ENCODE data around the gene NEURL1B.
"Not testable (repeated sequence)": the region's sequence is repeated elsewhere in the genome, so short reads cannot be mapped to it uniquely, and the experiment has no call there.

The NEURL1B gene

GRCh38 chr5:172647352-172648012 lies 6.4 kb downstream of the NEURL1B start:
- in situ Hi-C loops (cut with MboI; ENCODE audit: low sequenced_read_pairs) = no loop called here

GRCh38 chr5:172648013-172648381 lies 6.9 kb downstream of the NEURL1B start:
- in situ Hi-C loops (cut with MboI; ENCODE audit: low sequenced_read_pairs) = no loop called here

GRCh38 chr5:172648755-172649154 lies 7.7 kb downstream of the NEURL1B start:
- in situ Hi-C loops (cut with MboI; ENCODE audit: low sequenced_read_pairs) = no loop called here

GRCh38 chr5:172656496-172656895 lies 15.4 kb downstream of the NEURL1B start:
- in situ Hi-C loops (cut with MboI; ENCODE audit: low sequenced_read_pairs) = not testable (repeated sequence)

GRCh38 chr5:172657524-172658233 lies 16.6 kb downstream of the NEURL1B start:
- in situ Hi-C loops (cut with MboI; ENCODE audit: low sequenced_read_pairs) = not testable (repeated sequence)

GRCh38 chr5:172658391-172658790 lies 17.3 kb downstream of the NEURL1B start:
- in situ Hi-C loops (cut with MboI; ENCODE audit: low sequenced_read_pairs) = no loop called here

- in situ Hi-C loops (cut with MboI; ENCODE audit: low sequenced_read_pairs) = no loop called here
Observed at GRCh38 chr5:172658961-172659501, 18.0 kb downstream of the NEURL1B start.

GRCh38 chr5:172659570-172659908 lies 18.5 kb downstream of the NEURL1B start:
- in situ Hi-C loops (cut with MboI; ENCODE audit: low sequenced_read_pairs) = no loop called here

- in situ Hi-C loops (cut with MboI; ENCODE audit: low sequenced_read_pairs) = no loop called here
Observed at GRCh38 chr5:172659909-172660628, 19.0 kb downstream of the NEURL1B start.

- in situ Hi-C loops (cut with MboI; ENCODE audit: low sequenced_read_pairs) = no loop called here
Observed at GRCh38 chr5:172660974-172661373, 19.9 kb downstream of the NEURL1B start.

- in situ Hi-C loops (cut with MboI; ENCODE audit: low sequenced_read_pairs) = no loop called here
Observed at GRCh38 chr5:172661526-172661925, 20.5 kb downstream of the NEURL1B start.

GRCh38 chr5:172662596-172662995 lies 21.5 kb downstream of the NEURL1B start:
- in situ Hi-C loops (cut with MboI; ENCODE audit: low sequenced_read_pairs) = no loop called here

- in situ Hi-C loops (cut with MboI; ENCODE audit: low sequenced_read_pairs) = no loop called here
Observed at GRCh38 chr5:172664018-172664417, 23.0 kb downstream of the NEURL1B start.

GRCh38 chr5:172664681-172665541 lies 23.8 kb downstream of the NEURL1B start:
- in situ Hi-C loops (cut with MboI; ENCODE audit: low sequenced_read_pairs) = no loop called here

- in situ Hi-C loops (cut with MboI; ENCODE audit: low sequenced_read_pairs) = no loop called here
Observed at GRCh38 chr5:172666251-172666650, 25.2 kb downstream of the NEURL1B start.

- in situ Hi-C loops (cut with MboI; ENCODE audit: low sequenced_read_pairs) = no loop called here
Observed at GRCh38 chr5:172667786-172668593, 26.9 kb downstream of the NEURL1B start.

GRCh38 chr5:172668594-172669071 lies 27.6 kb downstream of the NEURL1B start:
- in situ Hi-C loops (cut with MboI; ENCODE audit: low sequenced_read_pairs) = no loop called here

- in situ Hi-C loops (cut with MboI; ENCODE audit: low sequenced_read_pairs) = no loop called here
Observed at GRCh38 chr5:172669386-172670004, 28.4 kb downstream of the NEURL1B start.

- in situ Hi-C loops (cut with MboI; ENCODE audit: low sequenced_read_pairs) = no loop called here
Observed at GRCh38 chr5:172670005-172670402, 28.9 kb downstream of the NEURL1B start.

Measured in HL-60/S4 (cell line).